Hematopoietic multipotent progenitor cell (in vitro differentiated cells): ENCODE measurements around the gene ZNF385B. TPM values are rescaled to one million over a fixed set of nuclear protein-coding genes. Genes with fewer than 3 reads are reported as not detected.

Experiments
- DNase-seq, 3 donors: peaks; one replicate each; pipeline ENCODE4 v3.0.0-alpha.2; 2011 to 2015; ENCODE audit warnings: low read depth in 2 of 3, low spot score in 2 of 3
- total RNA-seq: library from RNA; depleted of rRNA; stranded (reverse); fragments of >200 nt; gene quantifications from one replicate; pipeline ENCODE4 v1.2.3, GENCODE V29; 2012

The ZNF385B gene
- total RNA-seq, 1 donor: not detected

DNA sequence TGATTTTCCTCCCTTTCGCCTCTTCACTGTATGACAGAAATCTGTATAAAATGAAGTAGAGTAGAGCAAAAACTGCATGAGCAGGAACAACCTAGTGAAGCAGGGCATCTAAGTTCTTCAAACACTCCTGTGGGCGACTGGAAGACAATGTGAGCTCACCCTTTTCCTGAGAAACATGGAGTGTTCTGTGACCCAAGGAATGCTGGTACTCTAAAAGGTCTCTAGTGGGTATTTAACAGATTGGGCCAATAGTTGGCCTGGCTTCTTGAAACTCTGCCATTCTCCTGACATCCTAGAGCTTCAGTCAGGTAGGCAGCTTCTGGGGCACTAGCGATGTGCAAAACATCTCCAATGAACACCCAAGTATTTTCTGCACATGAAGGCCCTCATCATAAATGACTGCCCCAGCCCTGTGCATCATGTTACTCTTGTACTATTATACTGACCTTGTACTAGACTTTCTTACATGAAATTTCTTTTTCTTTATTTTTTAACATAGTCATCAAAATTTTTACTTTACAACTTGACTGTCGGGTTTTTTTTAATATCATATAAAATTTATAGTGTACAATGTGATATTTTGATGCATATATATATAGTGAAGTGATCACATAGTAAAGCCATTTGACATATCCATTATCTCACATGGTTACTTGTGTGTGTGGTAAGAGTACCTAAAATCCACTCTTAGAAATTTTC is 302.2 kb downstream of the ZNF385B start:
- DNase-seq: no peak

DNA sequence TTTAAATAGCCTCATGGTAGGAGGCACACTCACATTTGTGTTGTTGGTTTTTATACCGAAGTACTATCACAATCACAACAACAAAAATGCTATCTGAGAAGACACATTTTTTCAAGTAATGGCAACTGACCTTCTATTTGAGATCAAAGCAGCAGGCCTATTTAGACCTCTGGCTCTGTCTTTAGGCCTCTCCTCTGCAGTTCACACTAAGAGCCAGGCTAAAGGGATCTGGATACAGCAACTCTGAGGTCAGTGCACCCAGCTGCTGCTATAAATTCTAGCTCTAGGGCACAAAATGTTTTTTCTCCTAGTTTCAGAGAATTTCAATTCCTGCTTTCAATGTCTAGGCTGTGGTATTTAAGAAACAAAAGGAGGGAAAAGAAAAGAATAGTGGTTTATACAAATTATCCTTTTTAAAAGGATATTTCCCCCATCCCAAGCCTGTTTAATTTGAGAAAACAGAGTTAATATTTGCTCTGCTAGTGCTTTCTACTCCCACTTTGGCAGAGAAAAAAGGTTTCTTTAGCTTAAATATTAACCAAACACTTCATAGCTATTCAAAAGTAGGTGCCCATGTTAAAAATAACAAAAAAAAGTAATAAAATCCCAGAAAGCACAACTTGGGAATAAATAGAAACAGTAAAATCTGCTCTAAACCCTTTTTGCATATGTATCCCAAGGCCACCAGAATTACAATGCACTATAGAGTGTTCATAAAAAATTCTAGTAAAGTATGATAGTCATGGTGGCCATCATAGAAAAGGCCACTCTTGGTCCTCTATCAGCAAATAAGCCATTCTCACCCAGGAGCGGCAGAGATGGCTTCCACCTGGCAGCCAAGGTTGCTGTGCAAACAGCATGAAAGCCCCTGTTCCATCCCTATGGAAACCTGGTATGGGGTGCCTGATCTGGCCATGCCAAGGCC is 303.1 kb downstream of the ZNF385B start:
- no peak for DNase-seq

DNA sequence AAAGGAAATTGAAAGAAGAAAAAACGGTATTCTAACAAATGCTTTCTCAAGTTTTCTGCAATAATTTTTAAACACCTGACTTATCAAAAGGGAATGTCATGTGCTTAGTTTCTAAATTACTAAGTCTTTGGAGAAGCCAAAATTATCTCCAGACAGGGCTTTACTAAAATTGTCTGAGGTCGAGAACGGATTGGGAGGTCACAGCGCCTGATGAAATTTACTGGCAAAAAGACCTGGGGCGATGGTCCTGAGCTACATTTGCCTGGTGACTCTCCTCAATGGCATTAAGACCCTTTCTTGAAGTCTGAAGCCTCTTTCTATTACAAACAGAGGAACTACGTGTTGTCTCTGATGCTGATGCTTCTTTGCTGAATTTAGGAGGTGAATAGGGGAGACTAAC is 305.0 kb downstream of the ZNF385B start:
- DNase-seq: no peak

DNA sequence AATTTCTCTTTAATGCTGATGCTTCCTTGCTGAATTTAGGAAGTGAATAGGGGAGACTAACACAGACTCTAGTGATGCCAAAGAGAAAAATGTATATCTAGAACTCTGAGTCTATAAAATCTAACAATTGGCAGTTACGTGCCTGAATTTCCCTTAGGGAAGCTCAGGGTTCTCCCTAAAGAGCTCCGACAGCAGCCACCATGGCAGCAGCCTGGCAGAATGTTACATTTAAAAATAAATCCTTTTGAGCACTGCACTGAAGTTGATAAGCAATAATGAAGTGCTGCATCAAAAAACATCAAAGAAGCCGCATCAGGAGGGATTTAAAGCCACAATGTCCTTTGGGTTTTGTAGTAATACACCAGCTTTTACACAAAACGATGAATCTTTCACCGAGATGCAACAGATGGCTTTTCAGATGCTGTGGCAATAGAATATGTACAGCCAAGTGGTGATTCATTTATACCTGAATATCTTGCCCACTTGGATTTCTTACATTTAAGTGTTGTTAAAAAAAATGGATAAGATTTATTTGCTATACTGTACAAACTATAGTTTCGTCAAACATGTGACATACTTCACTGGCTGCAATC is 305.6 kb downstream of the ZNF385B start:
- no peak for DNase-seq

DNA sequence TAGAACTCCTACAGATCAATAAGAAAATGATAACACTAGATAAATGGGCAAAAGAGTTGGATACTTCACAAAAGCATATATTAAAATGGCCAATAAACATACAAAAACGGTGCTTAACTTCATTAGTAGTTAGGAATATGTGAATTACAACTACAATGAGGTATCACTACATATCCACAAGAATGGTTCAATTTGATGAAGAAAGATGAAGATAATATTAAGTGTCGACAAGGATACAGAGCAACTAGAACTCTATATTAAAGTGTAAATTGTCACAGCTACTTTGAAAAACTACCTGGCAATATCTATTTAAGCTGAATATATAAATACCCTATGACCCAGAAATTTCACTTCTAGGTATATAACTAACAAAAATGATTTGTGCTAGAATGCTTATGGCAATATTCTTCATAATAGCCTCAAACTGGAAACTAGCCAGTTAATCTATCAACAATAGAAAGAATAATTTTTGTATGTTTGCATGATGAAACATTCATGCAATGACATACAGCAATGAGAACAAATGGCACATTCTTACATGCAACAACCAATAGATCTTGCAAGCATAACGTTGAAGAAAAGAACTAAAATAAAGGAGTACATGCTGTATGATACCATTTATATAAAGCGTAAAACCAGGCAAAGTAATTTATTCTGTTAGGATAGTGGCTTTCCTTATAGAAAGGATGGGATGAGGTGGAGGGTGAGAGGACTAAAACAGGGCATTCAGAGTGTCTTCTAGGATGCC is 306.6 kb downstream of the ZNF385B start:
- no peak for DNase-seq

DNA sequence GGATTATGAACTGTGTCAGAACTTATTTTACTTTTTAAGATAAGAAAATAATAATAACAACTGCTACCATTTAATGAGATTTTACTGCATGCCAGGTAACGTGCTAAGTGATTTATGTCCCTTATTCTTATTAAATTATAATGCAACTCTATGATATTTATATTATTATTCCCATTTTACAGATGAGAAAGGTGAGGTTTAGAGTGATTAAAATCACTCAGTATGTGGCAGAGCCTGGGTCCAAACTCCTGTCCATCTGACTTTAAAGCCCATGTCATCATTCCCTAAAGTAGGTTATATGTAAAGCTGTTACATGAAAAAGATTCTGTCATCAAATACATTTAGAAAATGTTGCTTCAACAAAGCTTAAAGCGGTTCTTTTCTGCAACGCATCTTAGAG is 308.0 kb downstream of the ZNF385B start:
- no peak for DNase-seq

DNA sequence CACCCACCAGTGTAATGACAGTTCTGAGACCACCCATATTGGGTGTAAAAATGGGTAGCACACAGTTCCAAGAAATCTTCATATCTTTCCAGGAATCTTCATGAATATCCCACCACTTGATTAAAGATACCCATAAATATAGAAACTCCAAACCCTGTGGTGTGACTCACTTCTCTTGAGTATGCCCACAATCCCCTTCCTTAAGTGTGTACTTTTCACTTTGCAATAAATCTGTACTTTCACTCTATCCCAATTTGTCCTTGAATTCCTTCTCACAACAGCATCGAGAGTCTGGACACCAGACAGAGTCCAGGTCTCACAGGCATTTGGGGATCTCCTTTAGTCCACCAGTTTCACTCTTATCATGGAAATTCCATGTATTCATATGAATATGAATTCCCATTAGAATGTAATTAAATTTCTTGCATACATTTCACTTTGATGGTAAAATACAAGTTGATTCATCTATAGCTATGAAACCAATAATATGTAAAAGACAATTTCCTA is 309.8 kb downstream of the ZNF385B start:
- DNase-seq: no peak

DNA sequence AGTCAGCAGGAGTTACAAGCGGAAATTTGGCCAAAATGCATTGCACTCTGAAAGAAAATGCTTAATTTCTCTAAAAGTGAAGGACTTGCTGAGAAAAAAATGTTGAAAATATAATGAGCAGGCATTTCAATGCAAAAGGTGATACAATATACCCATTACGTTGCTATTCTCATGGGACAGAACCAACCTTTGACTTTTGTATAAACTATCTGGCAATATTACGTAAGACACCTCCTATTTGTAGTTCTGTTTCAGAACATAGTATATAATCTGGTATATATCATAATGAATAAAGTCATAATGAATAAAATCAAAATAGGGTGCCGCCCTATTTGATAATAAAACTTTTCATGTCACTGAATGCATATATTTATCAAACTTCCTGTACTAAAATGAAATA is 310.6 kb downstream of the ZNF385B start:
- DNase-seq: no peak

DNA sequence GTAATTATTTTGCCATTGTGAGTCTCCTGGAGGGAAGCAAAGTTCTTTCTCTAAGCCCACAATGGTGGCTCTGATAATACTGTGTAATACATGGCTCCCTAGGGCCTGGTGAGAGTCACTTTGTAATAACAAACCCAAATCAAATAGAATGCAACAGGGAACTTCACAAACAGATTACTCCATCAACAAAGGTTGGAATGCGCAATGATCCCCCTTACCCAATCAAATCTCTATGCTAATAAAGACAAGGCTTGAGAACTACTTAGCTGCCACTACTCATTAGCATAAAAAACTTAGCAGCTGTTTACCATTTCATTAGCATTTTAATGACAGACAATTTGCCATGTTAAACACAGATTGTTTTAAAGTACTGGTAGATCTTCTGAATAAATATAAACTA is 311.2 kb downstream of the ZNF385B start:
- DNase-seq: no peak

DNA sequence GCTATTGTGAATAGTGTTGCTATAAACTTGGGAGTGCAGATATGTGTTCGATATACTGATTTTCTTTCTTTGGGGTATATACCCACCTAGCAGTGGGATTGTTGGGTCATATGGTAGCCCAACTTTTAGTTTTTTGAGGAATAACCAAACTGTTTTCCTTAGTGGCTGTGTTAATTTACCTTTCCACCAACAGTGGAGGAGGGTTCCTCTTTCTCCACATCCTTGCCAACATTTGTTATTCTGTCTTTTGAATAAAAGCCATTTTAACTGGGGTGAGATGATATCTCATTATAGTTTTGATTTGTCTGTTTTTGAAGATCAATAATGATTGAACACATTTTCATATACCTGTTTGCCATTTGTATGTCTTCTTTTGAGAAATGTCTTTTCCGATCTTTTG is 314.8 kb downstream of the ZNF385B start:
- no peak for DNase-seq

DNA sequence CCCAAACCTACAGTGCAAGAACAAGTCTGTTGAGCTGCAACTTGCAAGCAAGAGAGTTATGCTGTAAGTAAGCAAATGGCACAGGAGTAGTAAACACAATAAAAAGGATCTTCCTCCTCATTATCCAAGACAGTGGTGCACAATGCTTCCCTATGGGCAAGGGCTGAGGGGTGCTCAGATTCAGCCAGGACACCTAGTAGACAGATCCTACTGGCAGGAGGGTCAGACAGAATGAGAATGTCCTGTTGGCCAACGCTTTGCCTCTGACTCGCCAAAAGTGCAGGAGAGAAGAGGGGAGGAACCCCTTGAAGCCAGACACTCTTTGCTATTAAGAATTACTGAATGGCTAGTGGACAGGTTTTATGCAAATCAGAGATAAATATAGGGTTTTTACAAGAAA is 316.4 kb downstream of the ZNF385B start:
- DNase-seq: no peak

DNA sequence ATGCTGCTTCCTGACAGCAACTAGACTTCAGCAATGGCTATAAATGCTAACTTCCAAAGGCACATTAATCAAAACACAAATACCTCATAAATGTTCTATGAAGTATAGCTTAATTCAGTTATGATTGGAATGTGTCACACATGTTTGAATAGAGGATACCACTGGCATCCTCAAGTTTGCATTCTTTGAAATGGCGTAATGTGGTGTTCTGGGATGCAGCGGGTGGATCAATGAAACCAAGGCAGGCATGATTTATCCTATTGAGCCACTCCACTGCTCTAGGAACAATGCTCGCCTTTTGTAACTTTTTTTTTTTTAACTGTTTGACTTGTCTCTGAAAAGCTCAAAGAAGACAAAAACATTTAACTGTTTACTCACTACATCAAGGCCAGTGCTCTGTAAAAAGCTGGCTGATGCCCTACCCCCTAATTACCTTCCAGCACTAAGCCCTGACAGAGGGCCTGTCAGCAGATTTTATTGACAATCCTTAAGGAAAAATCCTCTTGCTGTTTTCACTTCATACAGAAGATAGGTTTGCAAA is 318.0 kb downstream of the ZNF385B start:
- no peak for DNase-seq

DNA sequence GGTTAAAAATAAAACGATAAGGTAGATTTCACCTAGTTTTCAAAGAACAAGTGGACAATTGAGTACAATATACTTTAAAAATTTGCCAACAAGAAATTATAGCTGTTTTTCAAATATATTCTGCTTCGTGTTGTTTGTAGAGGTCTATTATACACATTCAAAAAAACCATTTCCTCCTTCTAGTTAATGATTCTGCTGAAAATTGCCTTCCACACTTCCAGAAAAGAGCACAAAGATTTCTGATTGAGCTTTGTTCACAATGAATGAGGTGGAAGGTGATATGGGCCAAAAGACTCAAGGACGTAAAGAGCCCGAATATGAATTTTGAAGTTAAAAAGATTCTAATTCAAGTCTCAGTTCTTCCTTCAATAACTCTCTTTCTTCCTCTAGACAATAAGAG is 319.8 kb downstream of the ZNF385B start:
- DNase-seq: no peak

DNA sequence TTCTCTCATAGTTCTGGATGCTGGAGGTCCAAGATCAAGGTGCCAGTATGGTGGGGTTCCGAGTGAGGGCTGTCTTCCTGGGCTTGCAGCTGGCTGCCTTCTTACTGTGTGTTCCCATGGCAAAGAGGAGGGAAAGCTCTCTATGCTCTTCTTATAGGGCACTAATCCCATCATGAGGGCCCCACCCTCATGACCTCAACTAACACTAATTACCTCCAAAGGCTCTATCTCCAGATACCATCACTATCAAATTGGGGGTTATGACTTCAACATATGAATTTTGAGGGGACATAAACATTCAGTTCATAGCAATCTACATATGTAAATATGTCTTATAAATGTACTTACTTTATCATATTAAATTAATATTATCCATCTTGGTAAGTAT is 322.3 kb downstream of the ZNF385B start:
- DNase-seq: no peak

DNA sequence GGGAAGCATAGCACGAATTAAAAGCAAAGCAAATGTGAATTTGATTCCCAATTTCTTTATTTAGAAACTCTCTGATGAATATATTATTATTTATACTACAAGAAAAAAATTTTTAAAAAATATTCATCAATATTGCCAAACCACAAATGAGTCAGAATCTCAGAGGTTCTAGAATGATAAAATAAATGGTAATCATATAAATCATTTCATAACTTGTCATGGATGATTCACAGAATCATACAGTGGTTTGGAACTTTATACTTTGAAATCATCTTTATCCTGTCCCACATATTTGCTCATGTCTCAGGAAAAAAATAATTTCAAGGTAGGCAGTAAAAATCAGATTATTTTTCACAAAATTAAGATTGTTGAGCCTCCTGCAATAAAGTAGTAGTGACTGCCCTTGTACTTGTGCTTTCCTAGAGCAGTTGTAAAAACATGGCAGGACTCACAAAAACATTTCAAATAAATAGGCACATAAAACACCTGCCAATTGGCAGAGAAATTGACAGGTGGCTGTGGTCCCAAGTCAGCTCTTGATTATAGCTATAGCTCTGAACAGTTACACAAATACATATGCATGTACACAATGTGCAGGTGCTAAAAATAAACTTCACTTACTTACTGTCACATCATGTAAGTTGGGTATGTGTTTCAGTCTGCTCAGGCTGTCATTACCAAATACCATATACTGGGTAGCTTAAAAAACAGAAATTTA is 322.8 kb downstream of the ZNF385B start:
- DNase-seq: no peak

DNA sequence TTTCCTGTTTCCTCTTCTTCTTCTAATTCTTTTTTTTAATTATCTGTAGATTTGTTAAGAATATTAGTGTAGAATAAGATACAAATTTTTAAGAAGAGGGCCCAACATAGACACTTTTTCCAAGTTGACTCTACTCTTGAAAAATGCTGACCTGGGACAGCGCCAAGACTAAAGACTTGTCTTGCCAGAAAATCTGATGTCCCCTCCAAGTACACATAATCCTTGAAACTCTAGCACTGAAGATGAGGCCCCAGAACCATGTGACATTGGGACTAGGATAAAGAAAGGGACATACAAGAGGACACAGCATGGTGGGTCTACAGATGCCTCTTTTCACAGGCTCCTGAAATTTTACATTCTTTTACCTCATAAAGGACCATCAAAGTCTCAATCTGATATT is 325.2 kb downstream of the ZNF385B start:
- DNase-seq: no peak

DNA sequence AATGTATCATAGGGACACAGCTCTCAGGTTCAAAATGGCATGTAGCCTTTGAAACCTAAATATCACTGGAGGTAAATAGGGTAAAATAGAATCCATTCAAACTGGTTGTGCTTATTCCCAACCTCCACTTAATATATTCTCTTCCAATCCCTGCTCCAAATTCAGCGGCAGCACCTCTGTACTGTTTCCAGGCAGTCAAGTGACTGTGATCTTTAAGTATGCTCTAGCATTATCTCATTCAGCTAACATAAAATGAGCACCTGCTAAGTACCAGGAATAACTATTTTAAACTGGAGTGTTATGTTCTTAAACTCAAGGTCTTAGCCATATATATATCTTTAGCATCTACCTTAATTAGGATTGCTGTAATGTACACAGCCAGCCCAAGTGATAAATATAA is 327.5 kb downstream of the ZNF385B start:
- no peak for DNase-seq

DNA sequence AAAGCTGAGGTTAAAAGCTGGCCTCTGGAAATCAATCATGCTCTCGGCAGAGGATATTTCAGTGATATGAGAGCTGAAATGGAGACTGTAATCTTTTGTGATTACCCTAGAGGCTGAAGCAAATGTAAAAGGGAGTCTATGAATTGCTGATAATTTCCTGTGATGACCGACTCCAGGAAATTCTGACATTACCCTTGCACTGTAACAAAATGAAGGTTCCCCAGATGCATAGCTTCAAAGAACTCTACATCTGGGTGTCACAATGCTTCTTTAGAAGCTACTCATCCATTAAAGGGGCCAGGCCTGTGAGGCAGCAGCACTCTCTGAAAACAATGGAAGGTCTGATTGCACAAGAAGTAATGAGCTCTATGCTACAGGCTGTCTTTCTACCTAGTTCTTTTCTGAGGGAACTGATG is 328.5 kb downstream of the ZNF385B start:
- DNase-seq: no peak

DNA sequence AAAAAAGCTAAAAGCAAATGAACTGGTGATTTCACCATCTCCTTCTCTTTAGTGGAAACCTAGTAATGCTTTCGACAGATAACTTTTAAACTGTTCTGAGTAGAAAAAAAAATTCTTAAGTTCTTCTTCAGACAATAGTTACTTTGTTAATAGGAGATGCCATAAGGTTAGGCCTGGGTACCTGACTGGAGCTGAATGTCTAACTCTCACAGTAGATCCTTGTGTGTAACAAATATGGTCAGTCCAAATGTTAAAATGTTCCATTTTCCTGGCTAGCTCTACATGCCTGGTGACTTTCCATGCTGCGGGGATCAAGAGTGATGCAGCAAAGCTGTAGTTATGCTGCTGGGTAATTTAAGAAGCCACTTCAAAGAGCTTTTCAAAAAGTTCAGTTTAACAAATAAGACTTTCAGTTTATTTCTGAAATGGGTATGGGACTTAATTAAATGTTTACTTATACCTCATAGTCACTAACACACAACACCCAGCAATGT is 332.8 kb downstream of the ZNF385B start:
- no peak for DNase-seq

DNA sequence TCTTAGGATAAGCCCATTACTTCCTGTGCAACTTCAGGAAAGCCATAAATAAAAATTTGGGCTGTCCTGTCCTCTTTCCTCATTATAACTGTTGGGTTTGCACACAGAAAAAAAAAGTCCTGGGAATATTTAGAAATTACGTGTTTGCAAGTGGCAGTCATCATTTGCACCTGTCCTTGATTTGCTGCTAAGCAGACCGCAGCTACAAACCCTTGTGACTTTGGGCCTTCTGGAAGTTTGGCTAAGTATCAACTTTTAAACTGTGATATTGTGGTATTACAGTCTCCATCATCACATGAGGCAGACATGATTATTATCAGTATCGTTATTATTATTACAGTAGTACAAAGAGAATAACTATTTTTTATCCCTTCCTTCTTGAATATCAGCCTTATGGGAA is 336.1 kb downstream of the ZNF385B start:
- DNase-seq: no peak
